HuH-7.5 (cell line): ENCODE data around the gene MBD4.
"Not testable (repeated sequence)": the region's sequence is repeated elsewhere in the genome, so short reads cannot be mapped to it uniquely, and the experiment has no call there.

Source experiments
- DNase-seq: peaks from one replicate; pipeline ENCODE4 v3.0.0; 2011; ENCODE audit warnings: low spot score

Gene MBD4

GRCh38 chr3:129429602-129430001 is 10.1 kb downstream of the MBD4 start:
- no peak for DNase-seq

- no peak for DNase-seq
Measured at GRCh38 chr3:129429080-129429451, 10.7 kb downstream of the MBD4 start.

- peak; percentile 83 for DNase-seq
Measured at GRCh38 chr3:129428376-129429079, 11.2 kb downstream of the MBD4 start, which contains the start of gene EFCAB12. Gene EFCAB12 (minus strand): TSS chr3:129428636. CDS start chr3:129428488, 148 bp downstream.

GRCh38 chr3:129428007-129428375 is 11.8 kb downstream of the MBD4 start:
- no peak for DNase-seq

- no peak for DNase-seq
Measured at GRCh38 chr3:129425619-129426018, 14.1 kb downstream of the MBD4 start.

GRCh38 chr3:129425213-129425612 is 14.5 kb downstream of the MBD4 start:
- DNase-seq: no peak

- DNase-seq: no peak
Measured at GRCh38 chr3:129424185-129424841, 15.4 kb downstream of the MBD4 start.

- no peak for DNase-seq
Measured at GRCh38 chr3:129422897-129423296, 16.9 kb downstream of the MBD4 start.

GRCh38 chr3:129421988-129422745 is 17.6 kb downstream of the MBD4 start:
- DNase-seq: no peak

GRCh38 chr3:129421236-129421883 is 18.4 kb downstream of the MBD4 start:
- no peak for DNase-seq

GRCh38 chr3:129419476-129419875 is 20.3 kb downstream of the MBD4 start:
- no peak for DNase-seq

- peak; percentile 36 for DNase-seq
Measured at GRCh38 chr3:129418041-129418973, 21.4 kb downstream of the MBD4 start.

GRCh38 chr3:129417326-129417725 is 22.4 kb downstream of the MBD4 start:
- DNase-seq: no peak

- DNase-seq: no peak
Measured at GRCh38 chr3:129416415-129416814, 23.3 kb downstream of the MBD4 start.

- DNase-seq: no peak
Measured at GRCh38 chr3:129415830-129416229, 23.9 kb downstream of the MBD4 start.

- no peak for DNase-seq
Measured at GRCh38 chr3:129415378-129415777, 24.4 kb downstream of the MBD4 start.

- DNase-seq: peak; percentile 67
Measured at GRCh38 chr3:129413687-129414506, 25.9 kb downstream of the MBD4 start.

GRCh38 chr3:129413238-129413637 is 26.5 kb downstream of the MBD4 start:
- DNase-seq: not testable (repeated sequence)

GRCh38 chr3:129412542-129413198 is 27.1 kb downstream of the MBD4 start:
- no peak for DNase-seq

- DNase-seq: no peak
Measured at GRCh38 chr3:129410971-129411370, 28.8 kb downstream of the MBD4 start.
